ACC112 (cell line): Measurements from ENCODE around the gene MRPL2.

Experiments
- H2AFZ ChIP-seq: fragments of 200-600 bp; sonication (generic); one replicate; pipeline ENCODE4 v1.6.0; 2017; ENCODE audit warnings: antibody characterized with exemption, low read length; ENCODE audit not compliant: unreplicated experiment
- H3K27ac ChIP-seq: fragments of 200-600 bp; sonication (generic); 2 replicates; pipeline ENCODE4 v1.5.1; 2014; ENCODE audit warnings: low read depth, mild to moderate bottlenecking, antibody characterized with exemption, low read length, moderate library complexity
- H3K27me3 ChIP-seq: fragments of 200-600 bp; sonication (generic); 2 replicates; pipeline ENCODE4 v1.6.1; 2014; ENCODE audit warnings: mild to moderate bottlenecking, antibody characterized with exemption, low read length, moderate library complexity, mixed read lengths; ENCODE audit not compliant: insufficient read depth
- H3K36me3 ChIP-seq: fragments of 200-600 bp; sonication (generic); 2 replicates; pipeline ENCODE4 v1.6.1; 2016; ENCODE audit warnings: mild to moderate bottlenecking, antibody characterized with exemption, low read length, moderate library complexity, mixed read lengths; ENCODE audit not compliant: insufficient read depth
- H3K4me1 ChIP-seq: fragments of 200-600 bp; sonication (generic); one replicate; pipeline ENCODE4 v1.6.1; 2016; ENCODE audit warnings: low read length, mixed read lengths; ENCODE audit not compliant: insufficient read depth, unreplicated experiment, control insufficient read depth
- H3K4me3 ChIP-seq: fragments of 200-600 bp; sonication (generic); 2 replicates; pipeline ENCODE4 v1.5.1; 2014; ENCODE audit warnings: mild to moderate bottlenecking, low read depth, low read length
- H3K79me2 ChIP-seq: fragments of 200-600 bp; sonication (generic); one replicate; pipeline ENCODE4 v1.6.0; 2016; ENCODE audit warnings: low read length; ENCODE audit not compliant: control insufficient read depth, unreplicated experiment, insufficient read depth

Gene MRPL2

DNA sequence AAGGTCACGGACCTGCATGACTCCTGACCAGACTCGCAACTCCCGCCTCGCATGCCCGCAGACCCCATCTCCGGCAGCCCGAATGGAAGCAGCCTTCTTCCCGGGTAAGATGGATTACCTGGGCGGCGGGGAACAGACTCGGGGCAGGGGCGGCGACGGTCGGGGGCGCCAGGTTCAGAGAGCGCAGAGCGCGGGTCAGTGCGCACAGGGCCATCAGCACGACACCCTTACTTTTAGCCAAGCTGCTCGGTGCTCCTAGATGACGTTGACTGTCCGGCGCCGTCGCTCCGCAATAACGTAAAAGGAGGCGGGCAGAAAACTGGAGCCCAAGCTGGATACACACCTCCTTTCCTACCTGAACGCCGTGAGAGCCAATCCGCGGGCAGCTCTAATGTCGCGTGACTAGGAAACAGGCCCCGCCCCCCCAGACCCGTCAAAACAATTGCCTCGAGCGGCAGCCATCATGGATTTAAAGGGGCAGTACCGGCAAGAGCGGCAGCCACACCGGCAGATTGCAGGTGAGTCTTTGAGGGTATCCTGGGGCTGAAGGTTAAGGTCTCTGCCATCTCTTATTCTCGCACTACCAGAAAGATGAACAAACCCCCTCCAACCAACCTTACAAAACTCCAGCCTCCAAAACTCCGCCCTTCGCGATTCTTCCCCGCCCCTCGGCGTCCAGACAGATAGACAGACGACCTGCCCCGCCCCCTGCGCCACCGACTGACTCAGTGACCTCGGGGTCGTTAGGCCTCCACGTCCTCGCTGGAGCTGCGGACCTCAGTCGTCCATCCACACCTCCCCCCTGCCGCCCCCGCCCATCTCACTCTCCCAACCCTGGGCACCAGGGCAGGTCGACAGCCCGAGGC, at the start of gene MRPL2, which contains the start of gene KLC4:
Gene MRPL2 (minus strand): TSS at position 267 of the 866 bp plus-strand sequence. CDS start 53 bp downstream, at position 214.
Gene KLC4 (plus strand): TSS at position 464 of the 866 bp plus-strand sequence. CDS start 1,705 bp downstream, outside the sequence.
- H3K79me2 ChIP-seq = peaks cover 15% of the 10 kb centered on the region
- H2AFZ ChIP-seq = peak within 1 kb of the TSS; percentile 82
- H3K36me3 ChIP-seq = 0 out of 2 replicates have a peak, but pooled peaks cover 4% of the 10 kb centered on the region
- H3K27me3 ChIP-seq = no peaks in the 10 kb centered on the region
- peaks cover 11% of the 10 kb centered on the region for H3K4me1 ChIP-seq
- H3K4me3 ChIP-seq = peak within 1 kb of the TSS; percentile 92
- H3K27ac ChIP-seq = peak within 1 kb of the TSS; percentile 50

- H2AFZ ChIP-seq = no peak overlapping the region
- H3K4me3 ChIP-seq = no peak overlapping the region
- no peaks in the 10 kb centered on the region for H3K79me2 ChIP-seq
- H3K27me3 ChIP-seq = no peaks in the 10 kb centered on the region
- no peak overlapping the region for H3K27ac ChIP-seq
- H3K36me3 ChIP-seq = no peaks in the 10 kb centered on the region
- no peaks in the 10 kb centered on the region for H3K4me1 ChIP-seq
Observed at GRCh38 chr6:43107344-43108062, 48.3 kb upstream of the MRPL2 start.

DNA sequence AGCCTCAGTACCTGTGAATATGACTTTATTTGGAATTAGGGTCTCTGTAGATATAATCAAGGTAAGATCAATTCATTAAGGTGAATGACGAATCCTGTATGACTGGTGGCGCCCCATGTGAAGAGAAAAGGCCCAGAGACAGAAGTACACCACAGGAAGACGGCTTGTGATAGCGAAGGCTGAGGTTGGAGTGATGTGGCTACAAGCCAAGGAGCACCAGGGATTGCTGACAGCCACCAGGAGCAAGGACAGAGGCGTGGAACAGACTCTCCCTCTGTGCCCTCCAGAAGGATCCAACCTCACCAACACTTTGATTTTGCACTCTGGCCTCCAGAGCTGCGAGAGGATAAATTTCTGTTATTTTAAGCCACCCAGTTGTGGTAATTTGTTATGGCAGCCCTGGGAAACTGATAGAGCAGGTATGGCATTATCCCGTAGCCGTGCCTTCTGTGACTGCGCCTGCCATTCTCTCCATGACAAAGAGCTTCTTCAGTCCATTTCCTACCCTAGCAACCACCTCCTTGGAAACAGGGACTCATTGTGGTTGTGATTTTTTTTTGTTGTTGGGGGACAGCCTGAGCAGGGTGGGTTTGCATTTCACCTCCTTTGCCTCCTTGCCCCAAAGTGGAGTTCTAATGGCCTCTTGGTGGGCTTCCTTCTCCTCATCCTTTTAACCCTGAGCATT, 46.4 kb upstream of the MRPL2 start:
- peaks cover 1% of the 10 kb centered on the region for H3K79me2 ChIP-seq
- H3K27ac ChIP-seq = no peak overlapping the region

GRCh38 chr6:43103253-43103876, 44.1 kb upstream of the MRPL2 start:
- H3K4me3 ChIP-seq = no peak overlapping the region
- H3K27me3 ChIP-seq = no peaks in the 10 kb centered on the region
- H3K36me3 ChIP-seq = no peaks in the 10 kb centered on the region
- no peaks in the 10 kb centered on the region for H3K4me1 ChIP-seq
- no peak overlapping the region for H2AFZ ChIP-seq
- H3K27ac ChIP-seq = no peak overlapping the region
- H3K79me2 ChIP-seq = peaks cover 4% of the 10 kb centered on the region

More for the DNA sequence above, 46.4 kb upstream of the MRPL2 start:
- Histone ChIP-seq H3K4me1 (no peaks in the 10 kb centered on the region), H3K27me3 (no peaks in the 10 kb centered on the region), H2AFZ (no peak overlapping the region), H3K36me3 (no peaks in the 10 kb centered on the region), H3K4me3 (no peak overlapping the region)

GRCh38 chr6:43101497-43101896, 42.3 kb upstream of the MRPL2 start:
- Histone ChIP-seq H3K36me3 (no peaks in the 10 kb centered on the region), H3K79me2 (peaks cover 14% of the 10 kb centered on the region), H3K27ac (no peak overlapping the region), H3K27me3 (no peaks in the 10 kb centered on the region), H3K4me3 (no peak overlapping the region), H3K4me1 (peaks cover 16% of the 10 kb centered on the region), H2AFZ (no peak overlapping the region)

GRCh38 chr6:43097502-43097901, 38.3 kb upstream of the MRPL2 start:
- Histone ChIP-seq H3K4me3 (peak overlapping the region; percentile 44; the same call in 1 of the 2 replicates), H3K27me3 (no peaks in the 10 kb centered on the region), H2AFZ (no peak overlapping the region), H3K79me2 (peaks cover 21% of the 10 kb centered on the region), H3K36me3 (no peaks in the 10 kb centered on the region), H3K27ac (peak overlapping the region; percentile 54), H3K4me1 (peaks cover 29% of the 10 kb centered on the region)

DNA sequence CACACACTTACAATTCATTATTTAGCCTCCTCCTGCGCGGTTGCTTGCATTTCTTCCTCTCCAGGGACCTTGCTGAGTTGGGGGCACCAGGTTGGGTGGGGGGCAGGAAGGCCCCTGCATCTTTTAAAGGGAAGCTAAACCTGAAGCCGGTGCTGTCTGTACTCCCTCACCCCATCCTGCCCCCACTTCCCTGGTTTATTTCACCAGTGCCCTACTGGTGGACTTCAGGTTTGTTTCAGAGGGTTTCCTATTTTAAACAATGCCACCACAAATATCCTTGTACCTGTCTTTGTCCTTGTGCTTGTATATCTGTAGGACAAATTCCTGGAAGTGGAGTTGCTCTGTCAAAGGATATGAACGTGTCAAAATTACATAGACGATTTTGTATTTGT, 37.9 kb upstream of the MRPL2 start:
- peak overlapping the region; percentile 44 for H3K4me3 ChIP-seq
- no peaks in the 10 kb centered on the region for H3K27me3 ChIP-seq
- peaks cover 25% of the 10 kb centered on the region for H3K79me2 ChIP-seq
- H3K36me3 ChIP-seq = no peaks in the 10 kb centered on the region
- no peak overlapping the region for H2AFZ ChIP-seq
- peak overlapping the region; percentile 54 for H3K27ac ChIP-seq
- peaks cover 29% of the 10 kb centered on the region for H3K4me1 ChIP-seq

- Histone ChIP-seq H3K79me2 (peaks cover 27% of the 10 kb centered on the region), H3K4me1 (peaks cover 29% of the 10 kb centered on the region), H3K27me3 (no peaks in the 10 kb centered on the region), H2AFZ (no peak overlapping the region), H3K36me3 (no peaks in the 10 kb centered on the region), H3K4me3 (peak overlapping the region; percentile 44), H3K27ac (peak overlapping the region; percentile 54)
Observed at GRCh38 chr6:43096451-43097097, 37.3 kb upstream of the MRPL2 start.

- no peaks in the 10 kb centered on the region for H3K27me3 ChIP-seq
- peak overlapping the region; percentile 54; the same call in 1 of the 2 replicates for H3K27ac ChIP-seq
- H3K4me1 ChIP-seq = peaks cover 29% of the 10 kb centered on the region
- H3K4me3 ChIP-seq = no peak overlapping the region
- H2AFZ ChIP-seq = no peak overlapping the region
- H3K79me2 ChIP-seq = peaks cover 28% of the 10 kb centered on the region
- no peaks in the 10 kb centered on the region for H3K36me3 ChIP-seq
Observed at GRCh38 chr6:43095939-43096338, 36.7 kb upstream of the MRPL2 start.
